GM23248 (cell line): Measurements from ENCODE around the gene PEPD. TPM values are rescaled to one million over a fixed set of nuclear protein-coding genes. Genes with fewer than 3 reads are reported as not detected.

Experiments
- DNase-seq: peaks from one replicate; pipeline ENCODE4 v3.0.0-alpha.2; 2015
- H2AFZ ChIP-seq: fragments of 200-600 bp; sonication (generic); 2 replicates; pipeline ENCODE4 v1.6.1; 2016; ENCODE audit warnings: antibody characterized with exemption
- H3F3A ChIP-seq: fragments of 200-600 bp; sonication (generic); 2 replicates; pipeline ENCODE4 v1.6.1; 2016; ENCODE audit warnings: mild to moderate bottlenecking, antibody characterized with exemption, mixed run types; ENCODE audit not compliant: insufficient read depth
- H3K27ac ChIP-seq: fragments of 200-600 bp; sonication (generic); 2 replicates; pipeline ENCODE4 v1.5.1; 2016; ENCODE audit warnings: mild to moderate bottlenecking
- H3K27me3 ChIP-seq: fragments of 200-600 bp; sonication (generic); replicated peaks from 2 replicates; pipeline ENCODE4 v1.6.1; 2016; ENCODE audit warnings: mild to moderate bottlenecking; ENCODE audit not compliant: insufficient read depth
- H3K36me3 ChIP-seq: fragments of 200-600 bp; sonication (generic); 2 replicates; pipeline ENCODE4 v1.6.1; 2016; ENCODE audit warnings: low read depth, mild to moderate bottlenecking
- H3K4me1 ChIP-seq: fragments of 200-600 bp; sonication (generic); 2 replicates; pipeline ENCODE4 v1.6.1; 2016; ENCODE audit warnings: mild to moderate bottlenecking; ENCODE audit not compliant: insufficient read depth
- H3K4me2 ChIP-seq: fragments of 200-600 bp; sonication (generic); one replicate; pipeline ENCODE4 v1.6.1; 2016; ENCODE audit warnings: mild to moderate bottlenecking; ENCODE audit not compliant: unreplicated experiment
- H3K4me3 ChIP-seq: fragments of 200-600 bp; sonication (generic); 2 replicates; pipeline ENCODE4 v1.5.1; 2016; ENCODE audit warnings: mild to moderate bottlenecking
- H3K79me2 ChIP-seq: fragments of 200-600 bp; sonication (generic); 2 replicates; pipeline ENCODE4 v1.6.1; 2016; ENCODE audit warnings: mild to moderate bottlenecking; ENCODE audit not compliant: insufficient read depth
- H3K9ac ChIP-seq: fragments of 200-600 bp; sonication (generic); 2 replicates; pipeline ENCODE4 v1.6.1; 2016; ENCODE audit warnings: mild to moderate bottlenecking
- H3K9me2 ChIP-seq: fragments of 200-600 bp; sonication (generic); 2 replicates; pipeline ENCODE4 v1.6.1; 2016; ENCODE audit warnings: mixed run types, mild to moderate bottlenecking, moderate library complexity; ENCODE audit not compliant: insufficient read depth
- H3K9me3 ChIP-seq: fragments of 200-600 bp; sonication (generic); one replicate; pipeline ENCODE4 v1.6.1; 2017; ENCODE audit warnings: low read depth
- H4K20me1 ChIP-seq: fragments of 200-600 bp; sonication (generic); 2 replicates; pipeline ENCODE4 v1.6.0; 2016; ENCODE audit not compliant: insufficient read depth
- EZH2 ChIP-seq: fragments of 200-600 bp; sonication (generic); IDR thresholded peaks from 2 replicates; pipeline ENCODE4 v1.6.1; 2018; ENCODE audit warnings: antibody characterized with exemption, mild to moderate bottlenecking; ENCODE audit not compliant: insufficient read depth, poor library complexity, severe bottlenecking
- EZH2phosphoT487 ChIP-seq: fragments of 200-600 bp; sonication (generic); IDR thresholded peaks from 2 replicates; pipeline ENCODE4 v1.6.1; 2018; ENCODE audit warnings: antibody characterized with exemption, moderate library complexity, mild to moderate bottlenecking, low read depth; ENCODE audit not compliant: insufficient read depth
- WGBS, 2 experiments: methylation state at CpG; one replicate each; pipeline ENCODE4 v1.1.6; 2015 to 2017; ENCODE audit warnings: low lambda C conversion rate in 2 of 2, low coverage in 1 of 2; ENCODE audit errors: missing lambda C conversion rate in 2 of 2; 5-methylcytosine and 5-hydroxymethylcytosine counted together
- in situ Hi-C: fragments of 300-500 bp; cut with MboI; formaldehyde crosslinking; loops from 2 replicates; pipeline ENCODE4 v1.15.0; 2020
- polyA plus RNA-seq: library from polyadenylated mRNA; unstranded; fragments of >200 nt; fragmentation: Nextera tagmentation; extraction: Ambion mirVana; gene quantifications from 2 replicates; pipeline ENCODE4 v1.2.1, GENCODE V29; 2016
- total RNA-seq: library from RNA; depleted of rRNA; stranded (reverse); fragments of >200 nt; shearing (Covaris generic); gene quantifications from 2 replicates; pipeline ENCODE4 v1.2.3, GENCODE V29; 2014

The PEPD gene
- total and polyA plus RNA-seq, 2 experiments from 2014 or later: 54.8 to 86.5 TPM

- H3K9ac ChIP-seq: no peak overlapping the region
- no peaks in the 10 kb centered on the region for H3K36me3 ChIP-seq
- TF ChIP-seq EZH2 (no peak), EZH2phosphoT487 (no peak)
- H3K27me3 ChIP-seq: 0 out of 2 replicates have a peak, but pooled peaks cover 9% of the 10 kb centered on the region
- no peak overlapping the region for H3K27ac ChIP-seq
- no peaks in the 10 kb centered on the region for H3K9me3 ChIP-seq
- H3K9me2 ChIP-seq: no peaks in the 10 kb centered on the region
- DNase-seq: no peak
- no peak overlapping the region for H3K4me2 ChIP-seq
- in situ Hi-C loops: no loop called here
- H3K4me3 ChIP-seq: no peak overlapping the region
- no peaks in the 10 kb centered on the region for H3K79me2 ChIP-seq
- H3F3A ChIP-seq: no peaks in the 10 kb centered on the region
- no peaks in the 10 kb centered on the region for H3K4me1 ChIP-seq
- H4K20me1 ChIP-seq: no peaks in the 10 kb centered on the region
- H2AFZ ChIP-seq: no peak overlapping the region
- 29 to 37% methylated on average over 7 of the region's 7 CpGs for WGBS, 2 experiments
Measured at GRCh38 chr19:33554821-33555220, 33.2 kb upstream of the PEPD start.

- no peaks in the 10 kb centered on the region for H3K9me2 ChIP-seq
- H3K27ac ChIP-seq: no peak overlapping the region
- H3K36me3 ChIP-seq: no peaks in the 10 kb centered on the region
- in situ Hi-C loops: no loop called here
- H3F3A ChIP-seq: no peaks in the 10 kb centered on the region
- no peak overlapping the region for H2AFZ ChIP-seq
- H3K9ac ChIP-seq: no peak overlapping the region
- no peaks in the 10 kb centered on the region for H3K9me3 ChIP-seq
- H3K27me3 ChIP-seq: 0 out of 2 replicates have a peak, but pooled peaks cover 9% of the 10 kb centered on the region
- H3K4me3 ChIP-seq: no peak overlapping the region
- H3K4me2 ChIP-seq: no peak overlapping the region
- H3K79me2 ChIP-seq: no peaks in the 10 kb centered on the region
- WGBS, 2 experiments: 47 to 49% methylated on average over 9 of the region's 9 CpGs
- no peak for DNase-seq
- no peaks in the 10 kb centered on the region for H4K20me1 ChIP-seq
- TF ChIP-seq EZH2phosphoT487 (no peak), EZH2 (no peak)
- H3K4me1 ChIP-seq: no peaks in the 10 kb centered on the region
Measured at GRCh38 chr19:33554391-33554790, 32.8 kb upstream of the PEPD start.

GRCh38 chr19:33553530-33554310 lies 32.1 kb upstream of the PEPD start:
- DNase-seq: no peak
- H3K9me2 ChIP-seq: no peaks in the 10 kb centered on the region
- in situ Hi-C loops: no loop called here
- no peak overlapping the region for H3K4me3 ChIP-seq
- H3K27ac ChIP-seq: no peak overlapping the region
- H3K9me3 ChIP-seq: no peaks in the 10 kb centered on the region
- no peak overlapping the region for H3K4me2 ChIP-seq
- WGBS, 2 experiments: 51 to 58% methylated on average over 17 of the region's 17 CpGs
- H3K36me3 ChIP-seq: no peaks in the 10 kb centered on the region
- no peaks in the 10 kb centered on the region for H3F3A ChIP-seq
- H3K4me1 ChIP-seq: no peaks in the 10 kb centered on the region
- no peaks in the 10 kb centered on the region for H3K79me2 ChIP-seq
- H3K27me3 ChIP-seq: 0 out of 2 replicates have a peak, but pooled peaks cover 9% of the 10 kb centered on the region
- no peak for TF ChIP-seq EZH2phosphoT487
- no peak for TF ChIP-seq EZH2
- H4K20me1 ChIP-seq: no peaks in the 10 kb centered on the region
- no peak overlapping the region for H3K9ac ChIP-seq
- no peak overlapping the region for H2AFZ ChIP-seq

- no peaks in the 10 kb centered on the region for H3K4me1 ChIP-seq
- no peaks in the 10 kb centered on the region for H3K36me3 ChIP-seq
- no peak overlapping the region for H3K4me2 ChIP-seq
- no peak overlapping the region for H3K9ac ChIP-seq
- no peaks in the 10 kb centered on the region for H3K9me2 ChIP-seq
- WGBS, 2 experiments: 88 to 94% methylated on average over 4 of the region's 4 CpGs
- 0 out of 2 replicates have a peak, but pooled peaks cover 9% of the 10 kb centered on the region for H3K27me3 ChIP-seq
- H2AFZ ChIP-seq: no peak overlapping the region
- no peaks in the 10 kb centered on the region for H3K79me2 ChIP-seq
- in situ Hi-C loops: no loop called here
- no peak overlapping the region for H3K4me3 ChIP-seq
- H4K20me1 ChIP-seq: no peaks in the 10 kb centered on the region
- DNase-seq: no peak
- H3F3A ChIP-seq: no peaks in the 10 kb centered on the region
- no peak for TF ChIP-seq EZH2phosphoT487
- TF ChIP-seq EZH2: no peak
- no peak overlapping the region for H3K27ac ChIP-seq
- H3K9me3 ChIP-seq: no peaks in the 10 kb centered on the region
Measured at GRCh38 chr19:33552928-33553279, 31.3 kb upstream of the PEPD start.
